GM18517 (cell line): ENCODE measurements around the gene OPCML.

Experiments used
- ATAC-seq: cut with Tn5 transposase; IDR thresholded peaks from one replicate; pipeline ENCODE4 v1.9.1; 2021; ENCODE audit warnings: mild to moderate bottlenecking, moderate library complexity; ENCODE audit not compliant: unreplicated experiment

Gene OPCML

DNA sequence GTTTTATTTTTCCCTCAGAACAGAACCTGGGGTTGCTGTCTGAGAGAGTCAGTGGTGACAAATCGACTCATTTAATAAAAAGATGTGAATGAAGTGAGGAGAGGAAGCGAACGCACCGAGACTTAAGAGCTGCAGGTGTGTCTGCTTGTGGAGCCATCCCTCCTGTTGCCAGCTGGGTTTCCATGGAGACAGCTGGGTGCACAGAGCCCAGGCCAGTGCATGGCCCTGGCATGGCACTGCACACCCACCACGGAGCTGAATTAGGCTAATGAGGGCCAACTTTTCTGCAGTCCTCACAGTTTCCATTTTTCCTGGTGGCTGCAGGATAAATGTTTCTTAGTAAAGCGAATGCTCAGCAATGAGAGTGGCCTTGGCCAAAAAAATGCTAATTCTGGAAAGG, 750.2 kb downstream of the OPCML start:
- no peak for ATAC-seq

DNA sequence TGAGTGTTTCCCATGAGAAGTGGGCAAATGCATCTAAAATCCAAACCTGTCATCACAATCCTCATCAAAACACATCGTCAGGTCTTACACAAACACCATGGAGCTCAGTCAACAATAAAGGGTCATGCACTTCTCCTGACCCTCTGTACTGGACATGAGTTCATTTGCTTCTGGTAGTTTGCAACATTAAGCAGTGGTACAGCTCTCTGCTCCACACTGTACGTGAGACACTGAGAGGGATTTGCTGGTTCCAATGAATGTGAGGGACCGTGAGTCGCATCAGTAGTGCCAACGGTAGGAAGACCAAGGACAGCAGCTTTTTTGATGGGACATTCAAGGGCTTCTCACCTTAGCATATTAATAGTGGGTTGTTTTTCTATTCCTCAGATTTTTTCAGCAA, 752.3 kb downstream of the OPCML start:
- no peak for ATAC-seq

DNA sequence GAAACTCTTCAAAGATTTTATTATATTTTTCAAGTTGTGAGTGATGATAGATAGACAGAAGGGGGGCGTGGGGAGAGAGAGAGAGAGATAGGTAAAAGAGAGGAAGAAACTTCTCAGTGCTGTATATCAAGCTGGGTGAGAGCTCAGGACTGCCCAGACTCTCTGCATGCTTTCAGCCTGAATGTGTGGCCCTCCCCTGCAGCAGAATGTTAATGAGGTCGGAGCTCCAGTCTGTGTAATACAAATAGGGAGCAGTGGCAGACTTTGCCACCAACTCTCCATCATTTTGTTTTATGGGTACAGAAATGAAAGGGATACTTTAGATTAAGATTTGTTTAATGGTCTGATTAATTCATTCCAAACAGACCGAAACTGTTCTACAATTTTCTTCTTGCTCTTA, 752.8 kb downstream of the OPCML start:
- no peak for ATAC-seq

DNA sequence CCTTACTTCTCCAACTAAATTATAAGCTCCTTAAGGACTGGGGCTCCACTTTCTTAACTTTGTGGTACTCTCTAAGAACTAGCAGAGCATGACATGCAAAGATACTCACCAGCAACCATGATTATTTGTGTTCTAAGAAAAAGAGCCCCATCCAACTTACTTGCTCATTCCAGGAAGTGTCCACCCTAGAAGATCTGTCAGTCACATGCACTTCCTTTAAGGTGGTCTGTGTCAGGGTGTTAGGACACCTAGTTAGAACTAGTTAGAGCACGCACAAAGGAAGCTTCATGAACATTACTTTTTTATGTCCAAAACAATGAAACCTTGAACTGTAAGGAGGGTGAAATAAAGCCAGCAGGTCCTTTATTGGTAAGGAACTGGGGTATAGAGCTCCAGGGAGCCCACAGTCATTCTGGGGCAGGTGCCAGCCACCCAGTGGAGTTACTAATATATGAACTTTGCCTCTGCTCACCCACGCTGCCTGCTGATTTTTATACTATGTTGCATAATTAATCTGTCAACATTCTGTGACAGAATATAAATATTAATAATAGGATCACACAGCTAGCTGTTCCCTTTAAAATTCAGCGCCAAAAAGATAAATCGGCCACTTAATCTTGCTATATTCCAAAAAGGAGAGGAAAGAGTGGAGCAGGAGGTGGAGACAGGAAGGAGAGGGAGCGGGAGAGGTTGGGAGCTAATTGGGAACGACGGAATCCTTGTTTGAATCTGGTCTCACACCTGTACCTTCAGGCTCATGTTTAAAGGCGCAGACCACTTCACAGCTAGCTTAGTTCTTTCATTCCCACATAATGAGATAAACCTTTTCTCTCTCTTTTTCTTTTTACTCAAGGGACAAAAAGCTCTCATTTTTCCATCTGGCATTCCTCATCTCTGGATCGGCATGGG, 755.0 kb downstream of the OPCML start:
- no peak for ATAC-seq

DNA sequence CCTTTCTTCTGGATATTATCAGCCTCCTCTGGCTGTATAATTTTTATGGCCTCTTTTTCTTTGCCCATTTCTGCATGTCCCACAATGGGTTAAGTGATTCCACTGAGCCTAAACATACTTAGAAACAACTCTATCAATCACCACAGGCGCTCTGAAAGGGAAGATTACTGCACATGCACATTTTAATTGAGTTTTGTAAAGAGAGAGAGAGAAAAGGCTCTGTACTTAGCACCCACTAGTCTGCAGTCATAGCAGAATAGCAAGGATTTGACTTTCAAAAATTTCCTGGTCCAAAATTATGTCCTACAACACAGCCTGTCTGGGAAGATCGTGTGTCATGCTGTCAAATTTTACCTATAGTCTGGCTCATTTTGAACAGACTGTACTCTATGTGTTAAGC, 758.5 kb downstream of the OPCML start:
- no peak for ATAC-seq

DNA sequence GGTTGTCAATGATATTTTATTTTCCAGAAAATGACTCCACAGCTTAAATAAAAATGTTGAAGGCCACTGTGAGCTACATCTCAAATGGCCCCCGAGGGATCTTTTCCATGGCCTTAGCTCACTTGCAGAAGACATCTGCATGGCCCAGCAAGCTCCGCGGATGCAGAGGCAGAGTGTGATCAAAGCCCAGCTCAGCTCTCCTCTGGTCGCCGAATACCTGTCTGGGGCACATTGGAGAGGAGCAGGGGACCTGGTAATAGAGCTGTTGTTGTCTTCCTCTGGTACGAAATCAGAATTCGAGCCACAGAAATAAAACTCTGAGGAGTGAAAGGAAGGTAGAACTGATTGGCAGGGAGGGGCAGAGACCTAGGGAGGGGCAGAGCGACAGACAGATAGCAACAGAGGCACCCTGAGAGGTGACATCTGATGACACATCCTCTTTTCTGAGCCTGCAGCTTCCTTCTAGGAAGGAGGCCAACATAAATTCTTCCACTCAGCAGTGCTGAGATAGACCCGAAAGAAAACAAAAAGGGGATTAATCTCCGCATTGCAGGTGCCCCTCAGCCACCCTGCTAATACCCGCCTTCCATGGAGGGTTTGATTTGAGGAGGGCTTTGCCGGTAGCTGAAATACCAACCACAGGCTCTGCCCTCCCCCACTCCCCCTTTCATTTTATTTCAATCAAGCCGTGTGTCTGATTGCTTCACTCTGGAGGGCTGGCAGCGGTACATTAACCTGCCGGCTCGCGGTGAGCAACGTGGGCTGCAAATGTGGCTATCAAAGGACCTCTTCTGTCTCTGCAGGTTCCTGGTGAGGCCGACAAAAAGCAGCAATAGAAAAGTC, 759.4 kb downstream of the OPCML start:
- no peak for ATAC-seq

DNA sequence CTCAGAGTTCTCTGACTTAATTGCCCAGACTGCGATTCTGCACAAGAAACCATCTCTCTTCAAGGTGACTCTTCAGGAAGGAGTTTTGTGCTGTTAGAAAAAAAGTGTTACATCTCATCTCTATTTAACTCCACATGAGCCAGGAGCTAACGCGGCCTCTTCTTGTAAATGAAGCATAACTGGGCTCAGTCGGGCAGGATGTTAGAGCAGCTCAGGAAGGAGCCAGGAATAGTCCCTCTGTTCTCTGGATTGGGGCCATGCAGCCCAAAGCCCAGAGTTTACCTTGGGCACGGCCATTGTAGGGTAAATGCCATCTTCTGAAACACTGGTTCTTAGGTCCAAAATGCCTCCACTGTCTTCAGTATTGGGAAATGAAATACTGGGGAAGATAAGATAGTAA, 760.6 kb downstream of the OPCML start:
- no peak for ATAC-seq

DNA sequence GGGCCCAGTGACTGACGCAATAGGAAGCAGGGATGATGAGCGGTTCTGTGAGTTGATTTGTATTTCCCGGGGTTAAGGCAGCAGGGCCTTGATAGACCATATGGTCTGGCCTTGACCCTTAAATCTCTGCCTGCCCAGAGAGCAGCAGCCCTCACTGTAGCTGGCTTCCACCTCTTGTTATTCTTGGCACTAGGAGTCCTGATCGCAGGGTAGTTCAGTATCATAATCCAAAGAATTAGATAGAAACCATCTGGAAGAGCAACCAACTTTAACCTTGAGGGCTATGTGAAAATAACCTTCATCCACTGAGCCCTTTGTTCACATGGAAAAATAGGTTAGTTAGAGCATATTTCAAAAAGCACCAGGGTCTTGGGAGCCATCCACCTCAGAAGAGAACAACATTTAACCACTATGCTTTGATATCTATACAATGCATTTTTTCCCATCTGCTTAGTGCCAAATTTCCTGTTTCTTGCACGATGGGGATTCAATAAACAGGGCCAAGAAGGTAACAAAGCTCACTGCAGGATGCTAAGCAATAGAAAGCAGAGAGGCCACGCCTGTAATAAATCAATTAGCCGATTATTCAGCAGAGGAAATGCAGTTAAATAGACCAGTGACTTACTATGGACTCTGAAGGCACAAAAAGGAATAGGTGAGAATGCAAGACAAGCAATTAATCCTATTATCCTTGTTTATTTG, 761.3 kb downstream of the OPCML start:
- no peak for ATAC-seq

DNA sequence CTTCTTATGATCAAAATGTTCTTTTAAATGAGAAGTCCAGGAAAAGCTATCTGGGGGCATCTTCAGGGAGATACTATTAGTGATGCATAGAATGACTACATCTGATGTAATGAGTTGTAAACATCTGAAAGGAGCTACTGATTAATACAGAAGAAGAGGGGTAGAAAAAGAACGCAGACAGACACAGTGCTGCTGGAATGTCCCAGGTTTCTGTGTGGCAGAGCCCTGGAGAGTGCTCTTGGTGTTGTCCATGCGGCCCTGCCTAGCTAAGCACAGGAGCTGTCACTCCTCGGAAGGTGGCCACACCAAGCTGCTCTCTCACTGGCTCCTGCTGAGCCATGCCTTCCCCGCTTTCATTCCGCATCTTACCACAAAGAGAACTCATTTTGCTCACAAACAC, 768.8 kb downstream of the OPCML start:
- ATAC-seq, result no peak

DNA sequence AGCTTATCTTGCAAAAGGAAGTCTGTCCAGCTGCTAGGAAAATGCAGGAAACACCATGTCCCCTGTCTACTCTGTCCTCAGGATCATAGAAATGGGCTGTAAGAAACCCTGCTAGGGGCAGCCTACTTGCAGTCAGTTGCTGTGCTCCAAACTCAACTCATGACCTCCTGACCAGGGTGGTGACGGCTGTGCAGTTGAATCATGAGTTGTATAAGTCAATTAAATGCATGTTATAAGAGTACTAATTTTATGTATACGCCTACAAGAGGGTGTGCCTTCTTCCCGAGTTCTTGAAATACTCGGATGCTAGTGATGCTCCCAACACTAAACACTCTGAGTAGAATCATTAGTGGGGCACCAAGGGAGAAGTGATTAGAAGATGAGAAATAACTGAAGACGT, 776.4 kb downstream of the OPCML start:
- ATAC-seq, result no peak

DNA sequence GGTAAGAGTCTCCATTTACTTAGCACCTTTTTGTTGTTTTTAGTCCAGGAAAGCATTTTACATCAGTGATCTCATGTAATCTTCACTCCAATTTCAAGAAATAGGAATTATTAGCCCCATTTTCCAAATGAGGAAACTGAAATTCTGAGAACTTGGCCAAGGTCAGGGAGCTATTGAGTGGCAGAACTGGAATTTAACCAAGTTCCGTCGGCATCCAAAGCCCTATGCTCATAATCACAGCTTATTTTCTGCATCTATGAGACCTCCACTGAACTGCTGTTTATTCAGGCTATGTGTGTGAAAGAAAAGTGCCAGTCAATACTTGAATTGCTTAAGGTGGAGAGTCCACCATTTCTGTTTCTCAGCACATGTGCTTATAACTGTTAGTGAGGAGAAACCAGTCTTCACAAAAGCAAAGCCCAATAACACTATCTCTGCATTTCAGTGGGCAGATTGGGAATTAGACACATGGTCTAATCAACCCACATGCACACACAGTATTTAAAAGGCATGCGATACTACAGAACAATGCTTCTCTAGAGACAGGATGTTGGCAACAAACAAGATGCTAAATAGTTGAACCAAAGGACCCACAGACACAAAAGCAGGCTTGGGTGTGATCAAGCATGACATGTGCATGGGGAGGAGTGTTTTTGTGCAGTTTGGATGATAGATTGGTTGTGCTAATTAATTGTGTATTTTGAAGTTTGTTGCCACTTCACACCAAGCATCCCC, 780.6 kb downstream of the OPCML start:
- ATAC-seq, result no peak

DNA sequence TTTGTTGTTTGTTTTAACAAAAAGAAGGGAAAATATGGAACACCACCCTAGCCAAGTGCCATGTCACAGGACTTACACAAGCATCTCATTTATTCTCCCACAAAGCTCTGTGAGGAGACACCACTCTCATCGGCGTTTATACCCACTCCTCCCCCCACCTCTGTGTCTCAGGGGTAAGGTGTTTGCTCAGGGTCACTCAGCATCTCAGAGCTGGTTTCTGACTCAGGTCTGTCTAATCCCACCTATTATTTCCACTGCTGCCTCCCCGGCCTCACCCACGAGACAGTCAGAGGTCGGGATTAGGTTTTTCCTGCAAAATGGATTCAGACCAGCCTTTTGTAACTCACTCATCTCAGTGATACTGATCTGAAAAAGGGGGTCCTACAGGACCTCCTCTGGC, 786.0 kb downstream of the OPCML start:
- ATAC-seq, result no peak

DNA sequence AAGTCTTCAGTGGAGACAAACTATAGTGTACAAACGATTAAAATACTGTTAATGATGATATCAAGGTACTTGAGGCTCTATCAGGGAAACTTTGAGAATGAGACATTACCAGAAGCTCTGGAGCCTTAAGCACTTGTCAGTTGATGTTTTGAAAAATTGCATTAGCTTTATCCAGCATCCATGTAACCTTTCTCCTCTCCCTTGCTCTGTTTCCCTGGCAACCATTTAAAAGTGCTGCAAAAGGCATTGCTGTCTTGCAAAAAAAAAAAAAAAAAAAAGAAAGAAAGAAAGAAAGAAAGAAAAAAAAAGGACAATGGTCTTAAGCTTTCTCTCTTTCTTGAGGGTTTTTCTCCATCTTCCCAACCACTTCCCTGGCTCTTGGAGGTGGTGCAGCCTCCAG, 787.0 kb downstream of the OPCML start:
- ATAC-seq, result no peak

DNA sequence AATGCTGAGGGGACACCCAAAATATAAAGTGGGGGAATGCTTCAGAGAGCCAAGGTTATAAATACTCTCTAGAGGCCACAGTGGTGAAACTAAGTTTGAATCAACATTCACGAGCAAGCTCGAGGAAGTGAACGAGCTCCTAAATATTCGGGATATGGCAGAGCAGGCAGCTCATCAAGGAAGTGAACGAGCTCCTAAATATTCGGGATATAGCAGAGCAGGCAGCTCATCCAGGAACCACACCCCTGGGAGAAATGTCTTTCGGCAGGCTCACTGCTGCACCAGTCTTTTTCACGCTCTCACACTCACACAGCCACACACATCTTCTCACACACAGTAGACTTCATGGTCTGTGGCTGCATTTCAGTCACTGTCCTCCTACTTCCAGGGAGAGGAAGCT, 787.5 kb downstream of the OPCML start:
- ATAC-seq, result no peak

DNA sequence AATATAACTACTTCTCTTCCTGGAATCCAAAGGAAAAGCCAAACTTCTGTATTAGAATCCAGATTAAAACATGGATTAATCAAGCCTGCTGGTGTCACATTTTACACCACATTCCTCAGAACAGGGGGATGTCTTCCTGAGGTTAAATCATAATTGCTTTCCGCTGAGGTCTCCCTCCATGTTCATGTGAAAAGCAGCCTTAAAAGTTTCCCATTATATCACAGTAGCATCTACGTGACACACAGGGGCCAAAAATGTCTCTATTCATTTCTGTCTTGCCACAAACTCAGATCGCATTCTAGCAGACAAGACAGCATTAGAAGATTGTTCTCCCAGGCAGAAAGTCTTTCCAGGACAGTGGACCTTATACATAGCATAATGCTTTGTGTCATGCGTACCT, 788.7 kb downstream of the OPCML start:
- ATAC-seq, result no peak

DNA sequence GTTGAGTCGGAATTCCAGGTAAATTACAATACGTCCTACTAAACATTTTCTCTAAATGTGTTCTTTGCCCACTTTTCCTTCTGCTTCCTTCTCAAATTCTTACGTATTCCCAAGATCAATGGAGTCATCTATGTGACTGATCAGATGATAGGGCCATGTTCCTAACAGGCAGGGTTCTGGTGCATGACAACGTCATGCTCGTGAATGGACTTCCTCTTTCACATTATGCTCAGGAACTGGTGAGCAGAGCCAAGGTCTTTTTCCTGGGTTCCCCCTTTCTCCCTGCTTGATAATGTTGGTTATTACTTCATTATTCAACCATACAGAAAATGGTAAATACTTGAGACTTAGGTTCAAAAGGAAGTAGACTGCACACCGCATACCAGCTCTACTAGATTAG, 789.4 kb downstream of the OPCML start:
- ATAC-seq, result no peak

DNA sequence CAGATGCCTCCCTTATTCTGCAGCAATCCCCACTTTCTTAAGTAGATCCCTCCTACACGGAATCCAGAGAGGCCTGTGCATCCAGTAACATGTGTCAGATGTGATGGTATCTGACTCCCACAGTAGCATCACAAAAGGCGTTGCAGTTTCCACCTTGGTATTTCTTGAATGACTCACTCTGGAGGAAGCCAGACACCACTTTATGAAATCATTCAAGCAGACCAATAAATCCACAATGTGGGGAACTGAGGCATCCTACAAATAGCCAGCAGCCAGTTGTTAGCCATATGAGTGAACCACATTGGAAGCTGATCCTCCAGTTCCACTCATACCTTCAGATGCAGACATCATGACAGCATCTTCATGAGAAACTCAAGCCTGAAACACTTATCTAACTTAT, 798.1 kb downstream of the OPCML start:
- no peak for ATAC-seq

DNA sequence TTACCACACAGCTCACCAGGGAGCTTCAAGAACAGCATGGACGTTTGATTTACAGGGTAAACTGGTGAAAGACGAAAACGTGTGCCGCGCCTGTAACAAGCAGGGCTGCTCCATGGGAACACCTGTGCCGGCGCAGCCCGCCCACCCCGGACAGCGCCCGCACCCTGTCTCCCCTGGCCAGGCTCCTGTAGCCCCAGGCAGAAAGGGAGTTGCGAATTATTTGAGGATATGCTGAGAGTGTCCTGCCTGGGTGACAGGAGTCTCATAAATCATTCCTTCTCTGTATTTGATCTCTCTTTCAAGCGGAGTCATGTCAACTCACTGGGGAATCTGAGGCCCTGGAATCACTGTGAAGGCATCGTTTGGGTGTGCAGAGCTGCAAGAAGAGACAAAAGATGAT, 804.3 kb downstream of the OPCML start:
- ATAC-seq, result no peak

DNA sequence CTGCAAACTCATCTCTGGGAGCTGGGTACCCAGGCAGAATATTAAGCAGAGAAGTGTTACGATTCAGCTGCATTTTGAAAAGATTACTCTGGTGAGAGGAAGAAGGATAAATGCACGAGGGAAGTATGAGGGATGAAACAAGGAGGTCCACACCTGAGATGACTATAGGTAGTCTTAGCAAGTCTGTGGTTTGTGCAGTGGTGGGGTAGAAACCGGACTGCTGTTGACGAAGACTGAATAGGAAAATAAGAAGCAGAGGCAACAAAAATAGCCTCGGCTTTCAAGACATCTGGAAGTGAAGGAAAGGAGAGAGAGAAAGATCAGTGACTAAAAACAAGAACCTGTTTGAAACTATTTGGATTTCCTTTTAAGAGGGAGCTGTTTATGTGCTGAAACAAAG, 810.8 kb downstream of the OPCML start:
- no peak for ATAC-seq

DNA sequence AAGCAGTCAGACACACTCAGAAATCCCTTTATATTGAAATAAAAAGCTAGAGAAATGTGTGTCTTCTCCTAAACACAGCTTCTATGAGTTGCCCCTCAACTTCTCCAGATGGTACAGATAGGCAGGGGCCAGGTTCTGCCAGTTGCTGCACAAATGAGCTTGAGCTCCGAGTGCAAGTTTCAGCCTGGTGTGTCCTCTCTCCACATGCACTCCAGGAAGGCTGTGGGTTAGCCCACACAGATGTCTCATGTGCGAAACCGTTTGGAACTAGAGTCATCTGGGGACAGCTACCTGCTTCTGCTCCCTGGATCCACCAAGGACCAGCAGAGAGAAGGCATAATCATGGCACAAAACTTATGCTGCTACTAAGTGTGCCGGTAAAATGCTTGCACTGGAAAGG, 812.6 kb downstream of the OPCML start:
- no peak for ATAC-seq
